ENCODE data around the gene OSTM1. TPM values are rescaled to one million over a fixed set of nuclear protein-coding genes. Genes with fewer than 3 reads are reported as not detected.

The OSTM1 gene
- total and polyA plus RNA-seq, 9 of the 15 experiments (the other 6 are each of a cell fraction or from before 2014, with no cell fraction given), result 5.6 to 29.5 (median 16.3) TPM

- Histone ChIP-seq H3K9me1 (ENCODE audit: control insufficient read depth, insufficient read depth, low read length) (no peaks in the 10 kb centered on the region), H2AFZ (ENCODE audit: low read depth, low read length) (no peak overlapping the region), H3K27me3 (ENCODE audit: control insufficient read depth in 2 of 2, insufficient read depth in 2 of 2, low read length in 2 of 2) (no peaks in the 10 kb centered on the region), H3K9me3 (replicated peaks; ENCODE audit: control insufficient read depth, insufficient read depth, low read depth, low read length) (no peaks in the 10 kb centered on the region), H3K4me3 (no peak overlapping the region), H3K79me2 (ENCODE audit: control insufficient read depth, insufficient read depth, low read length) (peaks cover 15% of the 10 kb centered on the region; the same call in 2 of the 3 replicates), H3K27ac (ENCODE audit: extremely low read depth, low read depth, low read length) (no peak overlapping the region), H3K4me1 (replicated peaks in 1 of 2; ENCODE audit: control insufficient read depth in 2 of 2, insufficient read depth in 2 of 2, low read length in 2 of 2) (peaks cover 2 to 17% of the 10 kb centered on the region in 2 experiments; a peak in 4 of 5 replicates), H3K4me2 (ENCODE audit: insufficient read depth, low read length) (no peak overlapping the region), H4K20me1 (replicated peaks; ENCODE audit: control insufficient read depth, insufficient read depth, low read length) (no peaks in the 10 kb centered on the region), H3K9ac (ENCODE audit: insufficient read depth in 1 of 2, low read depth in 2 of 2, low read length in 2 of 2) (no peak overlapping the region), H3K36me3 (ENCODE audit: control insufficient read depth, insufficient read depth, low read length) (no peaks in the 10 kb centered on the region)
- FAIRE-seq (no peak), DNase-seq (ENCODE audit: extremely low read depth in 1 of 4, low spot score in 3 of 4) (no peak), ATAC-seq (no peak)
- WGBS (ENCODE audit: insufficient coverage, low coverage, missing lambda C conversion rate), result 98% methylated on average over 3 of the region's 3 CpGs
- in situ Hi-C loops (cut with MboI), result no loop called here
- intact Hi-C loops (cut with micrococcal nuclease), result no loop called here
- ChIA-PET POLR2A (no interaction called here), CTCF (ENCODE audit: low intra/inter-chr PET ratio) (no interaction called here)
- TF ChIP-seq SOX6 (IDR thresholded peaks at IDR 0.05), result no peak
- no TSS peak for BruUV-seq (replicated peaks)
Measured at GRCh38 chr6:108071736-108072276, 2.7 kb downstream of the OSTM1 start.

- no peak for TF ChIP-seq POLR2G (IDR thresholded peaks at IDR 0.05; ENCODE audit: low read depth, low read length)
- no peak for TF ChIP-seq ZNF134 (CRISPR knock-in tag; conservative IDR thresholded peaks at IDR 0.05)
- TF ChIP-seq PYGO2 (tag; IDR thresholded peaks at IDR 0.05), result no peak
- no peak for TF ChIP-seq ZNF143 (CRISPR knock-in tag; IDR thresholded peaks at IDR 0.05)
- TF ChIP-seq HMG20B (CRISPR knock-in tag; IDR thresholded peaks at IDR 0.05), result no peak
- no peak for TF ChIP-seq CBX3 (IDR thresholded peaks at IDR 0.05; ENCODE audit: borderline replicate concordance in 1 of 2, low read length in 2 of 2)
- TF ChIP-seq NR2F6 (CRISPR knock-in tag; IDR thresholded peaks at IDR 0.05), result no peak
- TF ChIP-seq HDAC2 (IDR thresholded peaks at IDR 0.05), result no peak
- TF ChIP-seq EHMT2 (IDR thresholded peaks at IDR 0.05), result no peak
- TF ChIP-seq ZFX (CRISPR knock-in tag; IDR thresholded peaks at IDR 0.05), result no peak
- H3K4me1 ChIP-seq (replicated peaks in 1 of 2; ENCODE audit: control insufficient read depth in 2 of 2, insufficient read depth in 2 of 2, low read length in 2 of 2), result no peaks in the 10 kb centered on the region; a peak in 1 of 5 replicates
- no peak for ATAC-seq
- ChIA-PET POLR2A (interaction anchor here (1.0 kb wide), 1 partner anchor 12 kb away, joined by 4 read pairs; no protein-coding TSS in a partner anchor), CTCF (ENCODE audit: low intra/inter-chr PET ratio) (no interaction called here)
- H3K36me3 ChIP-seq (ENCODE audit: control insufficient read depth, insufficient read depth, low read length), result peaks cover 16% of the 10 kb centered on the region; the same call in 2 of the 3 replicates
- no peaks in the 10 kb centered on the region for H4K20me1 ChIP-seq (replicated peaks; ENCODE audit: control insufficient read depth, insufficient read depth, low read length)
- no peak for DNase-seq (ENCODE audit: extremely low read depth in 1 of 4, low spot score in 3 of 4)
- H3K27me3 ChIP-seq (ENCODE audit: control insufficient read depth in 2 of 2, insufficient read depth in 2 of 2, low read length in 2 of 2), result no peaks in the 10 kb centered on the region
- no peaks in the 10 kb centered on the region for H3K9me1 ChIP-seq (ENCODE audit: control insufficient read depth, insufficient read depth, low read length)
- H3K4me2 ChIP-seq (ENCODE audit: insufficient read depth, low read length), result no peak overlapping the region
- intact Hi-C loops (cut with micrococcal nuclease), result no loop called here
- no peak overlapping the region for H2AFZ ChIP-seq (ENCODE audit: low read depth, low read length)
- no peak overlapping the region for H3K27ac ChIP-seq (ENCODE audit: extremely low read depth, low read depth, low read length)
- H3K4me3 ChIP-seq, result no peak overlapping the region
- H3K79me2 ChIP-seq (ENCODE audit: control insufficient read depth, insufficient read depth, low read length), result peaks cover 7% of the 10 kb centered on the region; the same call in 2 of the 3 replicates
- H3K9ac ChIP-seq (ENCODE audit: insufficient read depth in 1 of 2, low read depth in 2 of 2, low read length in 2 of 2), result no peak overlapping the region
- in situ Hi-C loops (cut with MboI), result no loop called here
- WGBS (ENCODE audit: insufficient coverage, low coverage, missing lambda C conversion rate), result 27% methylated on average over 2 of the region's 2 CpGs
- FAIRE-seq, result no peak
- BruUV-seq (replicated peaks), result no TSS peak
- H3K9me3 ChIP-seq (replicated peaks; ENCODE audit: control insufficient read depth, insufficient read depth, low read depth, low read length), result no peaks in the 10 kb centered on the region
Measured at GRCh38 chr6:108068618-108069017, 5.9 kb downstream of the OSTM1 start.

All from K562 (cell line).